C4-2B (cell line): ENCODE results near the gene CIDEB.

Experiments
- H3K27ac ChIP-seq: fragments of 450-650 bp; 2 replicates; pipeline ENCODE4 v1.5.1; 2017
- CTCF ChIP-seq: fragments of 450-650 bp; conservative IDR thresholded peaks from 2 replicates; pipeline ENCODE4 v1.5.1; 2017; ENCODE audit warnings: mild to moderate bottlenecking
- ZFX ChIP-seq: fragments of 450-650 bp; IDR thresholded peaks from 2 replicates; pipeline ENCODE4 v1.6.1; 2017

The CIDEB gene

GRCh38 chr14:24262821-24263733 lies 44.7 kb downstream of the CIDEB start, which contains the start of gene TGM1:
Gene TGM1, minus strand, starts transcription at chr14:24263177. Its CDS starts 825 bp downstream, at chr14:24262352.
- H3K27ac ChIP-seq: peak within 1 kb of the TSS; percentile 14
- TF ChIP-seq ZFX (no peak), CTCF (no peak)

- no peak for TF ChIP-seq ZFX
- TF ChIP-seq CTCF: no peak
- H3K27ac ChIP-seq: no peak overlapping the region
Observed at GRCh38 chr14:24261969-24262327, 45.8 kb downstream of the CIDEB start.

DNA sequence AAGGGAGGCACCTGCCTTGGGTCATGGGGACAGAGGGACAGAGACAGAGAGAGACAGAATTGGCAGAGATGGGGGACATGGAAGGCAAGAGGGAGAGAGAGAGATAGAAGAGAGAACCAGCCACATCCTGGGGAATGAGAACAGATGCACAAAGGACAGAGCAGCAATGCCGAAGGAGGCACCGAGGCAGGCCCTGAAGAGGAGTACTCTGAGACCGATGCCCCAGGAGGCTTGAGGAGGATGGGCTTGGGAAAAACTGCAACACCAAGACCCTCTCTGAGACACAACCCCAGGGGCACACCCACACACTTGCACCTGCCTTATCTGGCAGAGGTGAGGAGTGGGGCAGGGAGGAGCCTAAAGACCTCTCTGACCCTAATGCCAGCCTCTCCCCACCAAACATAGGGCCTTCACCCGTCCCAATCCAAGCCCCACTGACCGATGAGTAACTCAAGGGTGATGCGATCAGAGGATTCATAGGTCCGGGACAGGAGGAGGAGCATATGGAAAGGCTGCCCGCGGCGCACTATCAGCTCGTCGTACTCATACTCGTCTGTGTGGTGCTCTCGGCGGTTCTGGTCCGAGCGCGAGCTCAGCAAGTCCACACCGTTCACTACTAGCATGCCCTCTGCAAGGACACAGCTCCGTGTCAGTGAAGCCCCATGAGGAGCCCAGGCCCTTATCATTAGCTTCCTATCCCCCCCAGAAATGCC lies 46.4 kb downstream of the CIDEB start:
- TF ChIP-seq CTCF (no peak), ZFX (no peak)

DNA sequence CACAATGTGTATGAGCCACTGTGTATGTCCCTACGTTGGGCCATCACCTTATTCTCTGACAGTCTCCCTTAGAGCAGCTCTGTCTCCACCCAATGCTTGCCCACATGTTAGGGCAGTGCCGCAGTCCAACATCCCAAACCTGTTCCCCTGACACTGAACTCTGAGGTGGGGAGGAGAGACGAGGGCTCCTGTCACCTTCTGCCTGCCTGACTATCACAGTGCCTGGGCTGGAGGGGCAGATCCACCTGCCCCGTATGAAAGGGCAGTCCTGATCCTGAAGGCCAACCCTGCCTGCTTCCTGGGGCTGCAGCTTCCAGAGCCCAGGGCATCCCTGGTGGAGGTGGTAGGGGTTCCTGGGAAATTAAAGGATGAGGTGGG lies 47.0 kb downstream of the CIDEB start:
- TF ChIP-seq CTCF (no peak), ZFX (no peak)
- H3K27ac ChIP-seq: no peak overlapping the region

More for the DNA sequence above, 46.4 kb downstream of the CIDEB start:
- H3K27ac ChIP-seq: no peak overlapping the region

- H3K27ac ChIP-seq: no peak overlapping the region
- no peak for TF ChIP-seq ZFX
Observed at GRCh38 chr14:24260026-24260779, 47.6 kb downstream of the CIDEB start.

- no peak overlapping the region for H3K27ac ChIP-seq
- TF ChIP-seq ZFX: no peak
- TF ChIP-seq CTCF: no peak
Observed at GRCh38 chr14:24259282-24260025, 48.3 kb downstream of the CIDEB start.

GRCh38 chr14:24258548-24259265 lies 49.1 kb downstream of the CIDEB start:
- TF ChIP-seq ZFX (no peak), CTCF (no peak)
- no peak overlapping the region for H3K27ac ChIP-seq
